Karpas-422 (cell line): ENCODE data around the gene LRRC15. TPM values are rescaled to one million over a fixed set of nuclear protein-coding genes. Genes with fewer than 3 reads are reported as not detected.

ENCODE experiments used
- DNase-seq: peaks from one replicate; pipeline ENCODE4 v3.0.0-alpha.2; 2015
- H2AFZ ChIP-seq: fragments of 200-600 bp; sonication (generic); 2 replicates; pipeline ENCODE4 v1.6.1; 2014; ENCODE audit warnings: antibody characterized with exemption, low read length, mixed read lengths
- H3K27ac ChIP-seq: fragments of 200-600 bp; sonication (generic); 2 replicates; pipeline ENCODE4 v1.5.1; 2014; ENCODE audit warnings: mild to moderate bottlenecking, low read length, moderate library complexity
- H3K27me3 ChIP-seq: fragments of 200-600 bp; sonication (generic); 2 replicates; pipeline ENCODE4 v1.6.1; 2014; ENCODE audit warnings: low read length, mixed read lengths
- H3K36me3 ChIP-seq: fragments of 200-600 bp; sonication (generic); 2 replicates; pipeline ENCODE4 v1.6.1; 2014; ENCODE audit warnings: low read length, mixed read lengths; ENCODE audit not compliant: insufficient read depth
- H3K4me1 ChIP-seq: fragments of 200-600 bp; sonication (generic); 2 replicates; pipeline ENCODE4 v1.6.1; 2014; ENCODE audit warnings: mild to moderate bottlenecking, low read length, mixed read lengths
- H3K4me2 ChIP-seq: fragments of 200-600 bp; sonication (generic); 2 replicates; pipeline ENCODE4 v1.6.1; 2014; ENCODE audit warnings: low read length, low read depth, mild to moderate bottlenecking; ENCODE audit not compliant: poor library complexity, severe bottlenecking
- H3K4me3 ChIP-seq: fragments of 200-600 bp; sonication (generic); 2 replicates; pipeline ENCODE4 v1.5.1; 2014; ENCODE audit warnings: mild to moderate bottlenecking, antibody characterized with exemption, low read length, mixed read lengths
- H3K79me2 ChIP-seq: fragments of 200-600 bp; sonication (generic); 2 replicates; pipeline ENCODE4 v1.6.1; 2014; ENCODE audit warnings: mild to moderate bottlenecking, low read length, mixed read lengths
- H3K9ac ChIP-seq: fragments of 200-600 bp; sonication (generic); 2 replicates; pipeline ENCODE4 v1.6.0; 2014; ENCODE audit warnings: low read length
- H3K9me2 ChIP-seq: fragments of 200-600 bp; sonication (generic), shearing (Covaris generic); replicated peaks from 2 replicates; pipeline ENCODE4 v1.6.0; 2014; ENCODE audit warnings: mild to moderate bottlenecking, low read length, moderate library complexity; ENCODE audit not compliant: insufficient read depth
- H3K9me3 ChIP-seq: fragments of 300-700, 200-600 bp; sonication (generic); 2 replicates; pipeline ENCODE4 v1.6.1; 2014; ENCODE audit warnings: low read length, mixed read lengths
- H4K20me1 ChIP-seq: fragments of 200-600 bp; sonication (generic); 2 replicates; pipeline ENCODE4 v1.6.1; 2014; ENCODE audit warnings: mild to moderate bottlenecking, antibody characterized with exemption, low read length, low read depth; ENCODE audit not compliant: insufficient read depth
- total RNA-seq: library from RNA; depleted of rRNA; stranded (reverse); fragments of >200 nt; shearing (Covaris generic); gene quantifications from 2 replicates; pipeline ENCODE4 v1.2.3, GENCODE V29; 2014; ENCODE audit warnings: low replicate concordance

The LRRC15 gene
- total RNA-seq, 1 experiment from 2014 or later: not detected

GRCh38 chr3:194342861-194343560 lies 26.5 kb downstream of the LRRC15 start:
- Histone ChIP-seq H3K36me3 (no peaks in the 10 kb centered on the region), H3K9me2 (no peaks in the 10 kb centered on the region), H3K79me2 (no peaks in the 10 kb centered on the region), H3K4me3 (no peak overlapping the region), H4K20me1 (peaks cover 6% of the 10 kb centered on the region; the same call in 1 of the 2 replicates), H3K27me3 (no peaks in the 10 kb centered on the region), H3K27ac (no peak overlapping the region), H3K9me3 (no peaks in the 10 kb centered on the region), H2AFZ (no peak overlapping the region), H3K9ac (no peak overlapping the region), H3K4me1 (no peaks in the 10 kb centered on the region), H3K4me2 (no peak overlapping the region)
- DNase-seq: no peak

DNA sequence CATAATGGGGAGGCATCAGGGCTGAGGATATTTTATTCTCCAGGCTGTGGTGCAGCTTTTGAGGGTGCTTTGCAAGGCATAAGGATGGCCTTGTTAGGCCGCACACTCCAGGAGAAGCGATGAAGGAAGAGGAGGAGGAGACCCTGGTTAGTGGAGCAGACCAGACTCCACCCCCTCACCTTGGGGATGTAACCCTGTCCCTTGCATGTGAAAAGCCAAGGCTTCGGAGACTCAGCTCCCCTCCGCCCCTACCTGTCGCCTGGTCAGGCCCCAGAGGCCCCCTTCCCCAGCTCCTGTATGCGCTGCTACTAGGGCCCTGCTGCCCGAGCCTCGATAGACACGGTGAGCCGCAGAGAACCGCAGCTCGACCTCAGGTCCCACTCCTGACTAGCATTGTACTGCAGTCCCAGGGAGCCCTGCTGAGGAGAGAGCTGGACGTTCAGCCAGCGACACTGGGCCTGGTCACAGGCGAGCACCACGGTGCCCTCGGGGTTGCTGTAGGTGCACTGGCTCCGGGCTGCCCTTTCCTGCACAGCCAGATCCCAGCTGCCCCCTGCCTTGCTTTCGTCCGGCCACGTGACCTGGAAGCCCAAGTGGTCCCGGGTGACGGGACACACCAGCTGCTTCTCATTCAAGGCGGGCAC lies 28.7 kb downstream of the LRRC15 start:
- no peak overlapping the region for H3K9ac ChIP-seq

GRCh38 chr3:194339840-194340239 lies 29.7 kb downstream of the LRRC15 start:
- Histone ChIP-seq H3K9me2 (no peaks in the 10 kb centered on the region), H2AFZ (no peak overlapping the region), H3K4me2 (no peak overlapping the region), H4K20me1 (peaks cover 2% of the 10 kb centered on the region; the same call in 1 of the 2 replicates), H3K9me3 (no peaks in the 10 kb centered on the region), H3K27ac (no peak overlapping the region), H3K4me3 (no peak overlapping the region), H3K27me3 (no peaks in the 10 kb centered on the region), H3K9ac (no peak overlapping the region), H3K79me2 (no peaks in the 10 kb centered on the region), H3K36me3 (no peaks in the 10 kb centered on the region), H3K4me1 (no peaks in the 10 kb centered on the region)
- DNase-seq: no peak

More for the DNA sequence above, 28.7 kb downstream of the LRRC15 start:
- Histone ChIP-seq H3K4me3 (no peak overlapping the region), H3K4me2 (no peak overlapping the region), H3K36me3 (no peaks in the 10 kb centered on the region), H3K9me2 (no peaks in the 10 kb centered on the region), H4K20me1 (peaks cover 6% of the 10 kb centered on the region; the same call in 1 of the 2 replicates), H3K9me3 (no peaks in the 10 kb centered on the region), H3K27me3 (no peaks in the 10 kb centered on the region), H3K79me2 (no peaks in the 10 kb centered on the region), H3K27ac (no peak overlapping the region), H2AFZ (no peak overlapping the region), H3K4me1 (no peaks in the 10 kb centered on the region)
- DNase-seq: no peak

DNA sequence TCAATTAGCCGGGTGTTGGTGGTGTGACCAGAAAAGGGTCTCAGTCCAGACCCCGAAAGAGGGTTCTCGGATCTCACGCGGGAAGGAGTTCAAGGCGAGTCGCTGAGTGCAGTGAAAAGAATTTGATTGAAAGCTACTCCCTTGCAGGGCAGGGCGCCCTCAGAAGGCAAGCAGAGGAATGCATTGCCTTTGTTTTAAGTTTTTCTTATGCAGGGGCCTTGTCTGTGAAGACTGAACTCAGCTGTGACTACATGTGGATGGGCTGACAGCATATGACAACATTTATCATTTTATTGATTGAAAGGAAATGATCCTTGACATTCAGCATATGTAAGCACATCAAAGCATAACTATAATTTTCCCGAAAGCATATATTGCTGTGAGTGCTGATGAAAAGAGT lies 30.2 kb downstream of the LRRC15 start:
- Histone ChIP-seq H3K79me2 (no peaks in the 10 kb centered on the region), H3K4me1 (no peaks in the 10 kb centered on the region), H4K20me1 (no peaks in the 10 kb centered on the region), H3K4me3 (no peak overlapping the region), H3K4me2 (no peak overlapping the region), H3K27ac (no peak overlapping the region), H3K27me3 (no peaks in the 10 kb centered on the region), H3K9ac (no peak overlapping the region), H3K9me3 (no peaks in the 10 kb centered on the region), H3K9me2 (no peaks in the 10 kb centered on the region), H3K36me3 (no peaks in the 10 kb centered on the region), H2AFZ (no peak overlapping the region)
- no peak for DNase-seq

GRCh38 chr3:194337965-194338753 lies 31.4 kb downstream of the LRRC15 start:
- no peak overlapping the region for H3K4me2 ChIP-seq
- H3K79me2 ChIP-seq: no peaks in the 10 kb centered on the region
- no peaks in the 10 kb centered on the region for H3K9me2 ChIP-seq
- H3K4me3 ChIP-seq: no peak overlapping the region
- H3K27ac ChIP-seq: no peak overlapping the region
- 0 out of 2 replicates have a peak, but pooled peaks cover 2% of the 10 kb centered on the region for H3K4me1 ChIP-seq
- no peak overlapping the region for H2AFZ ChIP-seq
- no peaks in the 10 kb centered on the region for H3K36me3 ChIP-seq
- H4K20me1 ChIP-seq: no peaks in the 10 kb centered on the region
- no peaks in the 10 kb centered on the region for H3K9me3 ChIP-seq
- no peaks in the 10 kb centered on the region for H3K27me3 ChIP-seq
- no peak overlapping the region for H3K9ac ChIP-seq
- no peak for DNase-seq

DNA sequence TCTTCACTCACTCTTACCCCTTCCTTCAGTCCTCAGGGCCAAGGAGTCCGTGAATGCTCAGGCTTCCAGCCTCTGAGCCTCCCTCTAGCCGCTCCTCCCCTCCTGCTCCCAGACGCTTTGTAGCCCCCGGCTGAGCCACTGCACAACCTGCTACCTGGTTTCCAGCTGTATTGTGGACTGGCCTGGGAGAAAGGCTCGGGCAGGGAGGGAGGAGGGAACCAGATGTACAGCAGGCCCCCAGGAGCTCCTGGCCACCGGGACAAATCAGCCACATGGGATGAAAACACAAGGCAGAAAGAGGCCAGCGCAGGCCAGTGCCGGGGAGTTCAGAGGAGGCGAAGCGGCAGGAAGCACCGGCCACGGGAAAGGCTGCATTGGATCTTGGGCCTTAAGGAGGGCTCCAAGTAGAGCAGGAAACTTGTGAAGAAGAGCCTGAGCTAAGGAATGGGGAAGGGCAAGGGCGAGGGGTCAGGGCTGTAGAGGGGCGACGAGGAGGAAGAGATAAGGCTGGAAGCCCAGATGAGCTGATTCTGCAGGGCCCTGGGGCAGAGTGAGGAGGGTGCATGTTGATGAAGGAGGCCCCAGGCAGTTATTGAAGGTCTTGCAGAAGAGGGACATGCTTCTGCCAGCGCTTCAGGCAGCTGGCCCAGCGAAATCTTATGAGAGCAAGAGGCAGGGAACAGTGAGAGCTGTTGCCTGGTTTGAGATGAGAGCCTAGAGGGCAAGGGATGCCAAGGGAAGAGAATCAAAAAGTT lies 32.8 kb downstream of the LRRC15 start:
- H3K27ac ChIP-seq: no peak overlapping the region
- no peaks in the 10 kb centered on the region for H3K79me2 ChIP-seq
- no peak for DNase-seq
- no peak overlapping the region for H2AFZ ChIP-seq
- no peak overlapping the region for H3K4me2 ChIP-seq
- no peak overlapping the region for H3K4me3 ChIP-seq
- H3K9me3 ChIP-seq: no peaks in the 10 kb centered on the region
- no peaks in the 10 kb centered on the region for H3K36me3 ChIP-seq
- H4K20me1 ChIP-seq: no peaks in the 10 kb centered on the region; the same call in 1 of the 2 replicates
- H3K9ac ChIP-seq: no peak overlapping the region
- H3K4me1 ChIP-seq: 0 out of 2 replicates have a peak, but pooled peaks cover 2% of the 10 kb centered on the region
- H3K9me2 ChIP-seq: no peaks in the 10 kb centered on the region
- H3K27me3 ChIP-seq: no peaks in the 10 kb centered on the region

DNA sequence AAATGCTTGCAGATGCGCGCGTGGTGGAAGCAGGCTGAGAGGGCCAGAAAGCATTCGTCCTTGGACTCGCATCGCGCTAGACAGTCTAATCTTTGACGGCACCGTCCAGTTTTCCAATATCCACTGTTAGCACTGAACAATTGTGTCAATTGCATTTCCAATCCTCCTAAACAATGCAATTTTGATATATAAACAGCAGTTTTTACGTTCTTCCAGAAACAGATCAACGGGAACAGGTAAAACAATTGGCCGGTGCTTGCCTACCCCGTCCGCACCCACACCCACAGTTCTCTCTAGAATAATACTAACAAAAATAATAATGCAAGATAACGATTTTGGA lies 35.6 kb downstream of the LRRC15 start:
- Histone ChIP-seq H3K79me2 (no peaks in the 10 kb centered on the region), H2AFZ (no peak overlapping the region), H3K4me1 (0 out of 2 replicates have a peak, but pooled peaks cover 2% of the 10 kb centered on the region), H3K9ac (no peak overlapping the region), H3K36me3 (no peaks in the 10 kb centered on the region), H3K27me3 (no peaks in the 10 kb centered on the region), H3K9me2 (no peaks in the 10 kb centered on the region), H3K4me2 (no peak overlapping the region), H4K20me1 (no peaks in the 10 kb centered on the region; the same call in 1 of the 2 replicates), H3K4me3 (no peak overlapping the region), H3K27ac (no peak overlapping the region), H3K9me3 (no peaks in the 10 kb centered on the region)
- no peak for DNase-seq
